GM12875 (cell line): ENCODE results near the gene KLLN.
"Not testable (repeated sequence)": the region's sequence is repeated elsewhere in the genome, so short reads cannot be mapped to it uniquely, and the experiment has no call there.

Experiments
- H3K4me3 ChIP-seq: one replicate; pipeline ENCODE4 v1.5.1; 2011; ENCODE audit warnings: low read depth, low read length, control low read depth
- CTCF ChIP-seq: IDR thresholded peaks from 2 replicates; pipeline ENCODE4 v1.5.1; 2011; ENCODE audit warnings: low read depth, mild to moderate bottlenecking, control low read depth, inconsistent platforms, low read length, moderate library complexity, borderline replicate concordance; ENCODE audit not compliant: insufficient read depth

KLLN gene

DNA sequence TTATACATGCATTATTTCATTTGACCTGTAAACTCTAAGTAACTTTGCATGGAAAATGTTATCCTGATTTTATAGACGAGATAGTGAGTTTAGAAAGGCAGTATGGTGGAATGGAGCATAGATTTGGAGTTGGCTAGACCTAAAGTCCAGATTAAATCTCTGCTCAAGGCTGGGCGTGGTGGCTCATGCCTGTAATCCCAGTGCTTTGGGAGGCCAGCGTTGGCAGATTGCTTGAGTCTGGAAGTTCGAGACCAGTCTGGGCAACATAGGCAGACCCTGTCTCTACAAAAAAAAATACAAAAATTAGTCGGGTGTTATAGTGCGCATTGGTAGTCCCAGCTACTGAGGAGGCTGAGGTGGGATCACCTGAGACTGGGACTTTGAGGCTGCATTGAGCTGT lies 9.5 kb upstream of the KLLN start:
- H3K4me3 ChIP-seq: no peak overlapping the region
- TF ChIP-seq CTCF: no peak

DNA sequence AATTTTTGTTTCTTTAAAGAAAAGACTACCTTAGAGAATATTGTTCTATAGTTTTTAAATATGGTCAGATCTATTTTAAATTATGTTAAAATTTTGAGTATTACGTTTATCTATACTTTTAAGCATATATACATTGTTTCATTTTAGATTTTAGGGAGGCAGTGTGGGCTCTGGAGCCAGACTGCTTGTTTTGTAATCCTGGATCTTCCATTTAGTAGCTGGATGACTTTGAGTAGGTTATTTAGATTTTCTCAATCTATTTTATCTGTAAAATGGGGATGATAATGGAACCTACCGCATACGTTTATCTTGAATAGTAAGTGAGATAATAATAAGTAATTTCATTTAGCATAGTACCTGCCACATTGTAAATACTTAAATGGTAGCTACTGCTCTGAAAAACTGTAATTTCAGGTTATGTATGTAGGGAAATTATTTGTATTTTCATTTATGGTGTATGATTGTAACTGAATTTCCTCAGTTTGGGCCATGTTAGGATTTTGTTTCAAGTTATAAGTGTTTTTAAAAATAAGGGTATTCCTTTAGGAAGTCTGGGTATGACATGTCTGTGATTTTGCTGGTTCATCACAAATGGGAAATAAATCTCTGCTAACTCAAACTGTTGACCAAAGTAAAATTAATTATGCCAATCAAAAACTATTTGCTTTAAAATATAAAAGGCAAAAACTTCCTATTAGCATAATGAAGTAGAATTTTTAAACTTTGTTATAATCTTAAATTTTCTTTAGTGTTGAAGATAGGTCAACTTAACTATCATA lies 6.6 kb upstream of the KLLN start:
- H3K4me3 ChIP-seq: no peak overlapping the region
- no peak for TF ChIP-seq CTCF

DNA sequence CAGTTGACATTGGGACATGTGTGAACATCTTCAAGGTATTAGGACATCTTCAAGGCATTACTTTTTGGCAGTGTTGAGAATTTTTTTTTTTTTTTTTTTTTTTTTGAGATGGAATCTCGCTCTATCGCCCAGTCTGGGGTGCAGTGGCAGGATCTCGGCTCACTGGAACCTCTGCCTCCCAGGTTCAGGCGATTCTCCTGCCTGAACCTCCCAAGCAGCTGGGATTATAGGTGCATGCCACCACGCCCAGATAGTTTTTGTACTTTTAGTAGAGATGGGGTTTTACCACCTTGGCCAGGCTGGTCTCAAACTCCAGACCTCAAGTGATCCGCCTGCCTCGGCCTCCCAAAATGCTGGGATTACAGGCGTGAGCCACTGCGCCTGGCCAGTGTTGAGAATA lies 5.8 kb upstream of the KLLN start:
- not testable (repeated sequence) for H3K4me3 ChIP-seq

DNA sequence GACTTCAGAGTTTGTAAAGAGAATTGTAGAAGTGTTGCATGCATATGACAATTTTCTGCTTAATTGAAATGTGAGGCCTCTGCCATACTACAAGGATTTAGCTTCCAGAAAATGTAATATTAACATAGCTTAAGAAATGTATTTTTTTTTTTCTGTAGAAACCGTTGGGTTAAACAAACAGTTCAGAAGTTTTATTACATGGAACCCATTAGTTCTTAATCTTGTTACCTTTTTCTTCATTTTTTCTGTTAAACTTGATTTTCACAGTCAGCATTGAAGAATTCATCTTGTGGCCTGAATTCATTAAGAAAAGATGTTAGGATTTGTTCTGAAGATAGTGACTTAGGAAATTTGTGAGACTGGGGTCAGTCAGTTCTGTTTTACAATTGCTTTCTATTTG lies 4.9 kb upstream of the KLLN start:
- H3K4me3 ChIP-seq: peak overlapping the region; percentile 95
- no peak for TF ChIP-seq CTCF

DNA sequence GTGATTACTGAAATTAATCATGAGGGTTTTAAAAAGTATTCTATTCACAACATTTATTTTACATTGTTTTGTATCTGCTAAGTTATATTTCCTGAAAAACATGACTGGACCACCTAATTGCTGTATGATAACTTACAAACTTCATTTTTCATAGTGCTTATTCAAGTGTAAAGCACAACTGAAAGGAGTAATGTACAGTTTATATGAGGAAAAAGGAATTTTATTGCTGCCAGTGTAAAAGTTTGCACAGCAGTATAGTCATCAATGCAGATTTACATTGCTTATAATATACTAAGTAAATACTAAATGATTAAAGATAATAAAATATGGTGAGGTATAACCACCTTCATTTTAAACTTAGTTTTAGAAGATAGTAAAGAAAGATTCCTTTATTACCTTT lies 4.1 kb upstream of the KLLN start:
- TF ChIP-seq CTCF: no peak
- H3K4me3 ChIP-seq: peak overlapping the region; percentile 95

DNA sequence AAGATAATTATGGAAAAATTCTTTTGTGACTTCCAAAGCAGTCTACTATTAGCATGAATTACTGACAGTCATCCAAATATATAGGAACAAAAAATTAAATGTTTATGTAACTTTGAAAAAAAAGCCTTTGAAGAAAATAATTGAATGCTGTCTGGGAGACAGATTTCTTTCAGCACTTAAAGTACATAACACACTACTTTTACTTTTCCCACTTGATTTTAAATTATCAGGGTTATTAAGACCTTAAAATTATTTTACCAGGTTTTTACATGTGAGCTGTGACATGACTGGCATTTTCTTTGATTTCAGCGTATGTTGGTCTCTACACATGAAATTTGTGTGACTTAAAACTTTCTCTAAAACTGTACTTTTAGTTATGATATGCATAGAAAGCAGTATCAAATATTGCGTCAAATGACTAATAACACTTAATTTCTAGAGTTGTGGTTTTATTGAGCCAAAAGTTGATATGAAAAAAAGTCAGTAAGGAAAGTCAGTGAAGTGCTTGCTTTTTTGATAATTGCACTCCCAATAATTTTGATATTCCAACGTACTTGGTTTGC lies 3.2 kb upstream of the KLLN start:
- TF ChIP-seq CTCF: no peak
- peak overlapping the region; percentile 95 for H3K4me3 ChIP-seq

- TF ChIP-seq CTCF: no peak
- H3K4me3 ChIP-seq: peak overlapping the region; percentile 95
These were observed 2.0 kb upstream of the KLLN start for GRCh38 chr10:87865241-87865881.
